GM23248 (cell line): ENCODE measurements around the gene ZNF3.
"Not testable (repeated sequence)": the region's sequence is repeated elsewhere in the genome, so short reads cannot be mapped to it uniquely, and the experiment has no call there.

Source experiments
- EZH2 ChIP-seq: fragments of 200-600 bp; sonication (generic); IDR thresholded peaks from 2 replicates; pipeline ENCODE4 v1.6.1; 2018; ENCODE audit warnings: antibody characterized with exemption, mild to moderate bottlenecking; ENCODE audit not compliant: insufficient read depth, poor library complexity, severe bottlenecking
- EZH2phosphoT487 ChIP-seq: fragments of 200-600 bp; sonication (generic); IDR thresholded peaks from 2 replicates; pipeline ENCODE4 v1.6.1; 2018; ENCODE audit warnings: antibody characterized with exemption, moderate library complexity, mild to moderate bottlenecking, low read depth; ENCODE audit not compliant: insufficient read depth

DNA sequence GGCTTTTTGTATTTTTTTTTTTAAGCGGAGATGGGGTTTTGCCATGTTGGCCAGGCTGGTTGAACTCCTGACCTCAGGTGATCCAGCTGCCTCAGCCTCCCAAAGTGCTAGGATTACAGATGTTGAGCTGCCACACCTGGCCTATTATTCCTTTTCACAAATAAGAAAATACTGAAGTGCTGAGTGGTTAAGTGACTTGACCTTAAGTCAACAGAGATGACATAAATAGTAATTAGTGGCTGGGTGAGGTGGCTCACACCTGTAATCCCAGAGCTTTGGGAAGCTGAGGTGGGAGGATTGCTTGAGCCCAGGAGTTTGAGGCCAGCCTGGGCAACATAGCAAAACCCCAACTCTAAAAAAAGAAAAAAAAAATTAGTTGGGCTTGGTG is 48.7 kb upstream of the ZNF3 start:
- not testable (repeated sequence) for TF ChIP-seq EZH2, EZH2phosphoT487
